GM23338 (cell line): Measurements from ENCODE around the gene TMEM62. TPM values are rescaled to one million over a fixed set of nuclear protein-coding genes. Genes with fewer than 3 reads are reported as not detected.

Experiments
- ATAC-seq: fragments of 200-7000 bp; cut with Tn5 transposase; 3 replicates; pipeline ENCODE4 v1.9.1; 2020
- DNase-seq: peaks from one replicate; pipeline ENCODE4 v3.0.0-alpha.2; 2015; ENCODE audit warnings: low spot score
- H2AFZ ChIP-seq: fragments of 200-600 bp; sonication (generic); 2 replicates; pipeline ENCODE4 v1.8.0; 2016; ENCODE audit warnings: antibody characterized with exemption, mild to moderate bottlenecking, moderate library complexity
- H3F3A ChIP-seq: fragments of 200-600 bp; sonication (generic); replicated peaks from 2 replicates; pipeline ENCODE4 v1.8.0; 2017; ENCODE audit warnings: antibody characterized with exemption, mixed run types, low read depth
- H3K27ac ChIP-seq: fragments of 200-600 bp; sonication (generic); 2 replicates; pipeline ENCODE4 v1.6.1; 2016; ENCODE audit warnings: low read depth
- H3K27me3 ChIP-seq: fragments of 200-600 bp; sonication (generic); 2 replicates; pipeline ENCODE4 v1.8.0; 2016; ENCODE audit warnings: mild to moderate bottlenecking, mixed run types, moderate library complexity; ENCODE audit not compliant: insufficient read depth
- H3K36me3 ChIP-seq: fragments of 200-600 bp; sonication (generic); 2 replicates; pipeline ENCODE4 v1.8.0; 2016; ENCODE audit warnings: mild to moderate bottlenecking; ENCODE audit not compliant: insufficient read depth
- H3K4me1 ChIP-seq: fragments of 200-600 bp; sonication (generic); 2 replicates; pipeline ENCODE4 v1.8.0; 2016; ENCODE audit warnings: mild to moderate bottlenecking, moderate library complexity; ENCODE audit not compliant: insufficient read depth
- H3K4me2 ChIP-seq: fragments of 200-600 bp; sonication (generic); 2 replicates; pipeline ENCODE4 v1.7.1; 2017; ENCODE audit warnings: mixed run types
- H3K4me3 ChIP-seq: fragments of 200-600 bp; sonication (generic); 2 replicates; pipeline ENCODE4 v1.6.1; 2016; ENCODE audit warnings: mixed run types
- H3K79me2 ChIP-seq: fragments of 200-600 bp; sonication (generic); replicated peaks from 2 replicates; pipeline ENCODE4 v1.8.0; 2017; ENCODE audit warnings: mild to moderate bottlenecking; ENCODE audit not compliant: insufficient read depth
- H3K9me2 ChIP-seq: fragments of 200-600 bp; sonication (generic); 2 replicates; pipeline ENCODE4 v1.8.0; 2017; ENCODE audit not compliant: insufficient read depth
- H4K20me1 ChIP-seq: fragments of 200-600 bp; sonication (generic); replicated peaks from 2 replicates; pipeline ENCODE4 v1.8.0; 2017; ENCODE audit warnings: mild to moderate bottlenecking; ENCODE audit not compliant: insufficient read depth
- H3K27ac Mint-ChIP-seq: 2 replicates; pipeline ENCODE4 v1.8.0; 2020; ENCODE audit warnings: inconsistent platforms, mild to moderate bottlenecking, moderate library complexity, mixed read lengths
- H3K27me3 Mint-ChIP-seq: 3 replicates; pipeline ENCODE4 v1.8.0; 2022; ENCODE audit warnings: low read depth, mild to moderate bottlenecking, moderate library complexity, mixed read lengths, inconsistent platforms; ENCODE audit not compliant: insufficient read depth, poor library complexity
- H3K36me3 Mint-ChIP-seq: 3 replicates; pipeline ENCODE4 v1.8.0; 2021; ENCODE audit warnings: low read depth, mild to moderate bottlenecking, inconsistent platforms, moderate library complexity, mixed read lengths
- H3K4me1 Mint-ChIP-seq: 3 replicates; pipeline ENCODE4 v1.8.0; 2020; ENCODE audit warnings: mild to moderate bottlenecking, inconsistent platforms, mixed read lengths
- H3K4me3 Mint-ChIP-seq: 3 replicates; pipeline ENCODE4 v1.8.0; 2021; ENCODE audit warnings: moderate library complexity, mild to moderate bottlenecking, inconsistent platforms, mixed read lengths
- H3K9me3 Mint-ChIP-seq: 3 replicates; pipeline ENCODE4 v1.8.0; 2020; ENCODE audit warnings: moderate library complexity, mild to moderate bottlenecking, inconsistent platforms, mixed read lengths
- CREB1 ChIP-seq: fragments of 250-450 bp; sonication (Bioruptor Pico); IDR thresholded peaks from 2 replicates; pipeline ENCODE4 v1.5.0; 2020; ENCODE audit warnings: low read depth, mild to moderate bottlenecking, moderate library complexity
- EZH2 ChIP-seq: fragments of 200-600 bp; sonication (generic); IDR thresholded peaks from one replicate; pipeline ENCODE4 v1.8.0; 2017; ENCODE audit warnings: antibody characterized with exemption, mild to moderate bottlenecking, low read depth; ENCODE audit not compliant: unreplicated experiment
- EZH2phosphoT487 ChIP-seq: fragments of 200-600 bp; sonication (generic); IDR thresholded peaks from one replicate; pipeline ENCODE4 v1.8.1; 2018; ENCODE audit warnings: antibody characterized with exemption; ENCODE audit not compliant: unreplicated experiment
- NANOG ChIP-seq: IDR thresholded peaks from 2 replicates; pipeline ENCODE4 v1.6.1; 2016; ENCODE audit warnings: antibody characterized with exemption, borderline replicate concordance
- POLR2AphosphoS5 ChIP-seq: IDR thresholded peaks from 2 replicates; pipeline ENCODE4 v1.6.1; 2016; ENCODE audit warnings: antibody characterized with exemption, low read depth
- STAT1 ChIP-seq: IDR thresholded peaks from one replicate; pipeline ENCODE4 v1.6.1; 2016; ENCODE audit warnings: antibody characterized with exemption; ENCODE audit not compliant: unreplicated experiment
- ZNF114 ChIP-seq: fragments of 250-450 bp; sonication (Bioruptor Pico); IDR thresholded peaks from 2 replicates; pipeline ENCODE4 v1.5.0; 2020; ENCODE audit warnings: mild to moderate bottlenecking, moderate library complexity
- ZNF331 ChIP-seq: fragments of 250-450 bp; sonication (Bioruptor Pico); IDR thresholded peaks from 2 replicates; pipeline ENCODE4 v1.5.0; 2020; ENCODE audit warnings: low read depth, mild to moderate bottlenecking, moderate library complexity
- polyA plus RNA-seq: library from polyadenylated mRNA; unstranded; fragments of >200 nt; fragmentation: Nextera tagmentation; extraction: Ambion mirVana; gene quantifications from 2 replicates; pipeline ENCODE4 v1.2.1, GENCODE V29; 2016
- total RNA-seq: library from RNA; depleted of rRNA; stranded (reverse); fragments of >200 nt; shearing (Covaris generic); gene quantifications from 2 replicates; pipeline ENCODE4 v1.2.3, GENCODE V29; 2014
- TF ChIP-seq, protein P1 (sequence below): IDR thresholded peaks from 2 replicates; pipeline ENCODE4 v1.6.1; 2016; ENCODE audit warnings: antibody characterized with exemption
- TF ChIP-seq, protein P2 (sequence below): IDR thresholded peaks from one replicate; pipeline ENCODE4 v1.6.1; 2018; ENCODE audit warnings: antibody characterized with exemption; ENCODE audit not compliant: unreplicated experiment

The TMEM62 gene
- total and polyA plus RNA-seq, 2 experiments from 2014 or later, result 3.4 to 14.3 TPM

DNA sequence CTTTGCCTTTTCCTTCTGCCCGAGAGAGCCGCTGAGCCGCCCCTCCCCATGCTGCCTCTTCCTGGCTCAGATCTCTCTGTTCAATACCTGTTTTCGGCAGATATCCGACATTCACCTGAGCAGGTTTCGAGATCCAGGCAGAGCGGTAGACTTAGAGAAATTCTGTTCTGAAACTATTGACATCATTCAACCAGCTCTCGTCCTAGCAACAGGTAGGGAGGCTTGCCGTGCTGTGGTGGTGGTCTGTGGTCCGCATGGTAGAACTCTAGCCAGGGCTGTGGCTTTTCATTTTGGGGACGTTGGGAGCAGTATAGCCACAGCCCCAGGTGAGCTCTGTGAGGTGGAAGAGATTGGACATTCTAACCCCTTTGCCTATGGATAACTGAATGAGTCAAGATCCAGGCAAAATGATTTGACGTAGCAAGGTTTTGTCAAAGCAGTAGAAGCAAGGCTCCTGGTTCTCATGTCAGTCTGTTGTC, 810 bp downstream of the TMEM62 start:
- Histone ChIP-seq H3F3A (peaks cover 6% of the 10 kb centered on the region; the same call in 1 of the 2 replicates), H2AFZ (peak overlapping the region; percentile 99), H3K27me3 (peaks cover 33% of the 10 kb centered on the region), H3K27ac (no peak overlapping the region), H3K4me1 (peaks cover 12% of the 10 kb centered on the region; the same call in 1 of the 2 replicates), H3K9me2 (peaks cover 5% of the 10 kb centered on the region; the same call in 1 of the 2 replicates), H3K79me2 (no peaks in the 10 kb centered on the region), H3K36me3 (no peaks in the 10 kb centered on the region), H4K20me1 (no peaks in the 10 kb centered on the region; the same call in 1 of the 2 replicates), H3K4me2 (peak overlapping the region; percentile 95), H3K4me3 (peak overlapping the region; percentile 62)
- Mint-ChIP-seq H3K27ac (no peak overlapping the region), H3K36me3 (peaks cover 2% of the 10 kb centered on the region; the same call in 1 of the 3 replicates), H3K4me1 (peaks cover 15% of the 10 kb centered on the region; the same call in 2 of the 3 replicates), H3K27me3 (peaks cover 27% of the 10 kb centered on the region), H3K4me3 (peak overlapping the region; percentile 90), H3K9me3 (peaks cover 4% of the 10 kb centered on the region; the same call in 1 of the 3 replicates)
- TF ChIP-seq EZH2phosphoT487 (no peak), ZNF114 (CRISPR knock-in tag) (no peak), NANOG (no peak), EZH2 (peak; percentile 38), CREB1 (CRISPR knock-in tag) (no peak)
- TF ChIP-seq, protein P1, sequence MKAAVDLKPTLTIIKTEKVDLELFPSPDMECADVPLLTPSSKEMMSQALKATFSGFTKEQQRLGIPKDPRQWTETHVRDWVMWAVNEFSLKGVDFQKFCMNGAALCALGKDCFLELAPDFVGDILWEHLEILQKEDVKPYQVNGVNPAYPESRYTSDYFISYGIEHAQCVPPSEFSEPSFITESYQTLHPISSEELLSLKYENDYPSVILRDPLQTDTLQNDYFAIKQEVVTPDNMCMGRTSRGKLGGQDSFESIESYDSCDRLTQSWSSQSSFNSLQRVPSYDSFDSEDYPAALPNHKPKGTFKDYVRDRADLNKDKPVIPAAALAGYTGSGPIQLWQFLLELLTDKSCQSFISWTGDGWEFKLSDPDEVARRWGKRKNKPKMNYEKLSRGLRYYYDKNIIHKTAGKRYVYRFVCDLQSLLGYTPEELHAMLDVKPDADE, result no peak
- DNase-seq, result peak; percentile 41
- ATAC-seq, result peak; percentile 51

DNA sequence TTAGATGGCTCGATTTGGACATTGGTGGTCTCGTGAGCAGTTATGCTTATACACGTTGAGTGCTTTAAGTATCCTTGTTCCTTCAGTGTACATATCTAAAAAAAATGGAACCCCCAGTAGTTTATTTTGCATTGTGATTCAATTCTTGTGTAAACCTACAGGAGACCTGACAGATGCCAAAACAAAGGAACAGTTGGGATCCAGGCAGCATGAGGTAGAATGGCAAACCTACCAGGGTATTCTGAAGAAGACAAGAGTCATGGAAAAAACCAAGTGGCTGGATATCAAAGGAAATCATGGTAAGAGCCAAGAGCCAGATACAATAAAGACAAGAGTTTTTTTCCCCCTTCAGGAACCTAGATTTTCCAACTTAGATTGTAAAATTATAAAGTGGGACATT, 2.0 kb downstream of the TMEM62 start:
- no peak overlapping the region for H3K4me3 ChIP-seq
- no peak for ATAC-seq
- Mint-ChIP-seq H3K4me3 (no peak overlapping the region; the same call in 2 of the 3 replicates), H3K36me3 (peaks cover 4% of the 10 kb centered on the region; the same call in 1 of the 3 replicates), H3K27ac (no peak overlapping the region), H3K27me3 (peaks cover 27% of the 10 kb centered on the region), H3K9me3 (no peaks in the 10 kb centered on the region), H3K4me1 (peaks cover 15% of the 10 kb centered on the region; the same call in 2 of the 3 replicates)
- no peak overlapping the region for H3K4me2 ChIP-seq
- no peak for TF ChIP-seq ZNF331
- TF ChIP-seq, protein P2, sequence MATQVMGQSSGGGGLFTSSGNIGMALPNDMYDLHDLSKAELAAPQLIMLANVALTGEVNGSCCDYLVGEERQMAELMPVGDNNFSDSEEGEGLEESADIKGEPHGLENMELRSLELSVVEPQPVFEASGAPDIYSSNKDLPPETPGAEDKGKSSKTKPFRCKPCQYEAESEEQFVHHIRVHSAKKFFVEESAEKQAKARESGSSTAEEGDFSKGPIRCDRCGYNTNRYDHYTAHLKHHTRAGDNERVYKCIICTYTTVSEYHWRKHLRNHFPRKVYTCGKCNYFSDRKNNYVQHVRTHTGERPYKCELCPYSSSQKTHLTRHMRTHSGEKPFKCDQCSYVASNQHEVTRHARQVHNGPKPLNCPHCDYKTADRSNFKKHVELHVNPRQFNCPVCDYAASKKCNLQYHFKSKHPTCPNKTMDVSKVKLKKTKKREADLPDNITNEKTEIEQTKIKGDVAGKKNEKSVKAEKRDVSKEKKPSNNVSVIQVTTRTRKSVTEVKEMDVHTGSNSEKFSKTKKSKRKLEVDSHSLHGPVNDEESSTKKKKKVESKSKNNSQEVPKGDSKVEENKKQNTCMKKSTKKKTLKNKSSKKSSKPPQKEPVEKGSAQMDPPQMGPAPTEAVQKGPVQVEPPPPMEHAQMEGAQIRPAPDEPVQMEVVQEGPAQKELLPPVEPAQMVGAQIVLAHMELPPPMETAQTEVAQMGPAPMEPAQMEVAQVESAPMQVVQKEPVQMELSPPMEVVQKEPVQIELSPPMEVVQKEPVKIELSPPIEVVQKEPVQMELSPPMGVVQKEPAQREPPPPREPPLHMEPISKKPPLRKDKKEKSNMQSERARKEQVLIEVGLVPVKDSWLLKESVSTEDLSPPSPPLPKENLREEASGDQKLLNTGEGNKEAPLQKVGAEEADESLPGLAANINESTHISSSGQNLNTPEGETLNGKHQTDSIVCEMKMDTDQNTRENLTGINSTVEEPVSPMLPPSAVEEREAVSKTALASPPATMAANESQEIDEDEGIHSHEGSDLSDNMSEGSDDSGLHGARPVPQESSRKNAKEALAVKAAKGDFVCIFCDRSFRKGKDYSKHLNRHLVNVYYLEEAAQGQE, result no peak
- TF ChIP-seq POLR2AphosphoS5, result no peak
- TF ChIP-seq STAT1, result no peak
- no peak for TF ChIP-seq EZH2phosphoT487
- no peaks in the 10 kb centered on the region for H3K36me3 ChIP-seq
- peaks cover 33% of the 10 kb centered on the region for H3K27me3 ChIP-seq
- no peak overlapping the region for H3K27ac ChIP-seq
- H3K79me2 ChIP-seq, result no peaks in the 10 kb centered on the region
- H3K9me2 ChIP-seq, result no peaks in the 10 kb centered on the region
- H4K20me1 ChIP-seq, result no peaks in the 10 kb centered on the region; the same call in 1 of the 2 replicates
- H3K4me1 ChIP-seq, result peaks cover 12% of the 10 kb centered on the region; the same call in 1 of the 2 replicates
- H2AFZ ChIP-seq, result no peak overlapping the region
- DNase-seq, result peak; percentile 13
- peaks cover 6% of the 10 kb centered on the region; the same call in 1 of the 2 replicates for H3F3A ChIP-seq
